Fibroblast of pulmonary artery (primary cell): Measurements from ENCODE around the gene LMLN.
"Not testable (repeated sequence)": the region's sequence is repeated elsewhere in the genome, so short reads cannot be mapped to it uniquely, and the experiment has no call there.

Experiments used
- DNase-seq: peaks from one replicate; pipeline ENCODE4 v3.0.0-alpha.2; 2010; ENCODE audit warnings: low read depth
- H3K4me3 ChIP-seq: replicated peaks from 2 replicates; pipeline ENCODE4 v1.5.1; 2011; ENCODE audit warnings: low read depth, mild to moderate bottlenecking, control low read depth, low read length, moderate library complexity
- CTCF ChIP-seq: IDR thresholded peaks from 2 replicates; pipeline ENCODE4 v1.5.1; 2011; ENCODE audit warnings: mild to moderate bottlenecking, control low read depth, low read length, inconsistent platforms; ENCODE audit errors: missing control alignments

The LMLN gene

GRCh38 chr3:198032039-198032936 lies 72.3 kb downstream of the LMLN start:
- no peak for TF ChIP-seq CTCF
- no peak overlapping the region for H3K4me3 ChIP-seq
- DNase-seq: peak; percentile 31

GRCh38 chr3:198043119-198043518 lies 83.1 kb downstream of the LMLN start:
- DNase-seq: no peak
- TF ChIP-seq CTCF: no peak
- H3K4me3 ChIP-seq: no peak overlapping the region

- H3K4me3 ChIP-seq: no peak overlapping the region
- no peak for TF ChIP-seq CTCF
- no peak for DNase-seq
Measured at GRCh38 chr3:198046120-198046857, 86.3 kb downstream of the LMLN start.

GRCh38 chr3:198048445-198048844 lies 88.4 kb downstream of the LMLN start:
- TF ChIP-seq CTCF: no peak
- H3K4me3 ChIP-seq: no peak overlapping the region
- DNase-seq: no peak

- no peak for TF ChIP-seq CTCF
- no peak for DNase-seq
- H3K4me3 ChIP-seq: no peak overlapping the region
Measured at GRCh38 chr3:198051836-198052235, 91.8 kb downstream of the LMLN start.

GRCh38 chr3:198053462-198053861 lies 93.4 kb downstream of the LMLN start:
- not testable (repeated sequence) for DNase-seq, H3K4me3 ChIP-seq
